H9 (cell line): ENCODE data around the gene EDARADD. TPM values are rescaled to one million over a fixed set of nuclear protein-coding genes. Genes with fewer than 3 reads are reported as not detected.
A peak's percentile ranks its signal among the peaks of the same experiment; 100 is the strongest.

Source experiments
- DNase-seq: peaks from one replicate; pipeline ENCODE4 v3.0.0-alpha.2; 2017
- H2AFZ ChIP-seq: one replicate; pipeline ENCODE4 v1.6.1; 2013; ENCODE audit warnings: mild to moderate bottlenecking, low read length, control low read depth, moderate library complexity
- H2AK5ac ChIP-seq: 2 replicates; pipeline ENCODE4 v1.6.1; 2013; ENCODE audit warnings: low read length, control low read depth, mixed read lengths; ENCODE audit not compliant: insufficient read length
- H2BK120ac ChIP-seq: one replicate; pipeline ENCODE4 v1.6.1; 2013; ENCODE audit warnings: low read depth, mild to moderate bottlenecking, low read length, control low read depth, inconsistent platforms; ENCODE audit not compliant: poor library complexity, severe bottlenecking
- H2BK12ac ChIP-seq: 2 replicates; pipeline ENCODE4 v1.6.1; 2013; ENCODE audit warnings: low read length, control low read depth, mixed read lengths, low read depth; ENCODE audit not compliant: insufficient read length
- H2BK15ac ChIP-seq: 2 replicates; pipeline ENCODE4 v1.6.1; 2013; ENCODE audit warnings: low read depth, low read length, control low read depth
- H2BK20ac ChIP-seq: one replicate; pipeline ENCODE4 v1.6.1; 2013; ENCODE audit warnings: low read depth, mild to moderate bottlenecking, low read length, control low read depth, inconsistent platforms; ENCODE audit not compliant: poor library complexity, severe bottlenecking
- H2BK5ac ChIP-seq: 2 replicates; pipeline ENCODE4 v1.6.1; 2013; ENCODE audit warnings: low read length, control low read depth, mixed read lengths; ENCODE audit not compliant: insufficient read length
- H3K14ac ChIP-seq: 2 replicates; pipeline ENCODE4 v1.6.1; 2013; ENCODE audit warnings: low read length, control low read depth; ENCODE audit not compliant: insufficient read depth
- H3K18ac ChIP-seq: 2 replicates; pipeline ENCODE4 v1.6.1; 2013; ENCODE audit warnings: low read depth, mild to moderate bottlenecking, mixed read lengths, low read length, control low read depth; ENCODE audit not compliant: insufficient read length
- H3K23ac ChIP-seq: 2 replicates; pipeline ENCODE4 v1.6.1; 2013; ENCODE audit warnings: low read length, control low read depth, mixed read lengths, low read depth; ENCODE audit not compliant: insufficient read length
- H3K23me2 ChIP-seq: 2 replicates; pipeline ENCODE4 v1.6.1; 2013; ENCODE audit warnings: low read depth, mild to moderate bottlenecking, mixed read lengths, low read length, control low read depth; ENCODE audit not compliant: insufficient read length, poor library complexity, severe bottlenecking
- H3K27ac ChIP-seq: 2 replicates; pipeline ENCODE4 v1.5.1; 2013; ENCODE audit warnings: low read length, control low read depth, mixed read lengths, low read depth; ENCODE audit not compliant: insufficient read length
- H3K27me3 ChIP-seq: 2 replicates; pipeline ENCODE4 v1.6.1; 2013; ENCODE audit warnings: low read length, control low read depth, inconsistent platforms; ENCODE audit not compliant: insufficient read depth
- H3K4ac ChIP-seq: 2 replicates; pipeline ENCODE4 v1.6.1; 2013; ENCODE audit warnings: low read depth, mild to moderate bottlenecking, control low read depth, inconsistent platforms, low read length, moderate library complexity
- H3K4me1 ChIP-seq: 2 replicates; pipeline ENCODE4 v1.6.1; 2013; ENCODE audit warnings: low read length, control low read depth, inconsistent platforms; ENCODE audit not compliant: insufficient read depth
- H3K4me2 ChIP-seq: 2 replicates; pipeline ENCODE4 v1.6.1; 2013; ENCODE audit warnings: low read length, control low read depth, mixed read lengths; ENCODE audit not compliant: insufficient read length, insufficient read depth
- H3K56ac ChIP-seq: 2 replicates; pipeline ENCODE4 v1.6.1; 2013; ENCODE audit warnings: low read depth, mild to moderate bottlenecking, mixed read lengths, low read length, control low read depth; ENCODE audit not compliant: insufficient read length
- H3K79me1 ChIP-seq: 2 replicates; pipeline ENCODE4 v1.6.1; 2013; ENCODE audit warnings: low read depth, mild to moderate bottlenecking, moderate library complexity, low read length, control low read depth, inconsistent platforms; ENCODE audit not compliant: insufficient read depth, poor library complexity, severe bottlenecking
- H3K79me2 ChIP-seq: 2 replicates; pipeline ENCODE4 v1.6.1; 2013; ENCODE audit warnings: low read length, control low read depth, inconsistent platforms; ENCODE audit not compliant: insufficient read depth
- H3K9ac ChIP-seq: 2 replicates; pipeline ENCODE4 v1.6.1; 2013; ENCODE audit warnings: low read length, control low read depth, mixed read lengths; ENCODE audit not compliant: insufficient read length; ENCODE audit errors: extremely low read depth
- H3K9me3 ChIP-seq: one replicate; pipeline ENCODE4 v1.6.1; 2013; ENCODE audit warnings: low read depth, low read length, inconsistent platforms; ENCODE audit not compliant: control insufficient read depth
- H3T11ph ChIP-seq: one replicate; pipeline ENCODE4 v1.6.1; 2013; ENCODE audit warnings: mild to moderate bottlenecking, low read length, control low read depth, inconsistent platforms
- H4K20me1 ChIP-seq: one replicate; pipeline ENCODE4 v1.6.1; 2013; ENCODE audit not compliant: control insufficient read depth, insufficient read length, insufficient read depth
- H4K5ac ChIP-seq: 2 replicates; pipeline ENCODE4 v1.6.1; 2013; ENCODE audit warnings: low read depth, mild to moderate bottlenecking, mixed read lengths, low read length, control low read depth; ENCODE audit not compliant: insufficient read length
- H4K8ac ChIP-seq: replicated peaks from 2 replicates; pipeline ENCODE4 v1.6.1; 2013; ENCODE audit warnings: low read length, control low read depth, mixed read lengths, low read depth; ENCODE audit not compliant: insufficient read length
- H4K91ac ChIP-seq: 2 replicates; pipeline ENCODE4 v1.6.1; 2013; ENCODE audit warnings: low read depth, mild to moderate bottlenecking, moderate library complexity, mixed read lengths, low read length, control low read depth; ENCODE audit not compliant: insufficient read length
- H3K27ac Mint-ChIP-seq, 3 experiments: 2 replicates in 2 of 3; 3 replicates in 1 of 3; pipeline ENCODE4 v1.8.0; 2020 to 2021; ENCODE audit warnings: mixed read lengths in 3 of 3, mild to moderate bottlenecking in 1 of 3, moderate library complexity in 1 of 3
- H3K27me3 Mint-ChIP-seq: 2 replicates; pipeline ENCODE4 v1.8.0; 2021; ENCODE audit warnings: low read depth, mild to moderate bottlenecking, moderate library complexity, mixed read lengths
- H3K36me3 Mint-ChIP-seq, 3 experiments: 2 replicates in 2 of 3; 3 replicates in 1 of 3; pipeline ENCODE4 v1.8.0; 2020 to 2021; ENCODE audit warnings: low read depth in 3 of 3, mixed read lengths in 3 of 3; ENCODE audit not compliant: insufficient read depth in 1 of 3
- H3K4me1 Mint-ChIP-seq, 2 experiments: 2 replicates each; pipeline ENCODE4 v1.8.0; 2020; ENCODE audit warnings: mixed read lengths in 2 of 2
- H3K4me3 Mint-ChIP-seq, 2 experiments: 2 replicates in 1 of 2; 3 replicates in 1 of 2; pipeline ENCODE4 v1.8.0; 2020 to 2021; ENCODE audit warnings: mild to moderate bottlenecking in 2 of 2, mixed read lengths in 2 of 2, moderate library complexity in 1 of 2
- H3K9me3 Mint-ChIP-seq, 2 experiments: 2 replicates in 1 of 2; 3 replicates in 1 of 2; pipeline ENCODE4 v1.8.0; 2020; ENCODE audit warnings: mild to moderate bottlenecking in 2 of 2, mixed read lengths in 2 of 2, moderate library complexity in 1 of 2
- CTCF ChIP-seq: fragments of 200-600 bp; sonication (generic); conservative IDR thresholded peaks from 3 replicates; pipeline ENCODE4 v1.8.0; 2021; ENCODE audit warnings: antibody characterized with exemption, mild to moderate bottlenecking
- WGBS: extraction: QIAGEN DNeasy Blood & Tissue Kit; methylation state at CpG from one replicate; pipeline ENCODE4 v1.1.7; 2013; ENCODE audit warnings: missing lambda C conversion rate, low lambda C conversion rate, mixed read lengths; ENCODE audit not compliant: insufficient read length; ENCODE audit errors: extremely low coverage; 5-methylcytosine and 5-hydroxymethylcytosine counted together
- total RNA-seq: library from RNA; stranded (reverse); gene quantifications from 2 replicates; pipeline ENCODE4 v1.2.1, GENCODE V29; 2021

Gene EDARADD
- total RNA-seq, 1 experiment from 2014 or later: 3.8 TPM

- Histone ChIP-seq H3K23me2 (no peaks in the 10 kb centered on the region), H3K14ac (no peak overlapping the region), H3K79me2 (no peaks in the 10 kb centered on the region), H4K8ac (no peak overlapping the region), H2BK20ac (no peak overlapping the region), H3K56ac (no peak overlapping the region), H4K20me1 (no peaks in the 10 kb centered on the region), H3K79me1 (no peaks in the 10 kb centered on the region), H4K5ac (no peak overlapping the region), H3T11ph (no peak overlapping the region), H2BK12ac (no peak overlapping the region), H2BK5ac (no peak overlapping the region), H3K9ac (no peak overlapping the region), H2AK5ac (no peak overlapping the region), H3K4ac (no peak overlapping the region), H2BK120ac (no peak overlapping the region), H3K4me2 (no peak overlapping the region), H3K27ac (no peak overlapping the region), H4K91ac (no peak overlapping the region), H3K23ac (no peak overlapping the region), H3K4me1 (peaks cover 2% of the 10 kb centered on the region; the same call in 1 of the 2 replicates), H3K27me3 (no peaks in the 10 kb centered on the region), H2BK15ac (no peak overlapping the region), H3K9me3 (no peaks in the 10 kb centered on the region), H2AFZ (no peak overlapping the region), H3K18ac (no peak overlapping the region)
- Mint-ChIP-seq H3K4me1 (peaks cover 13 to 19% of the 10 kb centered on the region in 2 experiments), H3K36me3 (no peaks in the 10 kb centered on the region), H3K27ac (no peak overlapping the region), H3K27me3 (no peaks in the 10 kb centered on the region; the same call in 1 of the 2 replicates), H3K9me3 (no peaks in the 10 kb centered on the region), H3K4me3 (no peak overlapping the region)
- no CpG with 5 or more reads among the region's 11 CpGs for WGBS
- TF ChIP-seq CTCF: no peak
- peak; percentile 59 for DNase-seq
Observed at GRCh38 chr1:236495467-236496112, 101.5 kb downstream of the EDARADD start.
